NCI-H1092 (cell line): ENCODE measurements around the gene PYGB.
A peak's percentile ranks its signal among the peaks of the same experiment; 100 is the strongest.

Source experiments
- DNase-seq: peaks from one replicate; lab custom pipeline; 2025; lab: John Stamatoyannopoulos, UW

The PYGB gene

DNA sequence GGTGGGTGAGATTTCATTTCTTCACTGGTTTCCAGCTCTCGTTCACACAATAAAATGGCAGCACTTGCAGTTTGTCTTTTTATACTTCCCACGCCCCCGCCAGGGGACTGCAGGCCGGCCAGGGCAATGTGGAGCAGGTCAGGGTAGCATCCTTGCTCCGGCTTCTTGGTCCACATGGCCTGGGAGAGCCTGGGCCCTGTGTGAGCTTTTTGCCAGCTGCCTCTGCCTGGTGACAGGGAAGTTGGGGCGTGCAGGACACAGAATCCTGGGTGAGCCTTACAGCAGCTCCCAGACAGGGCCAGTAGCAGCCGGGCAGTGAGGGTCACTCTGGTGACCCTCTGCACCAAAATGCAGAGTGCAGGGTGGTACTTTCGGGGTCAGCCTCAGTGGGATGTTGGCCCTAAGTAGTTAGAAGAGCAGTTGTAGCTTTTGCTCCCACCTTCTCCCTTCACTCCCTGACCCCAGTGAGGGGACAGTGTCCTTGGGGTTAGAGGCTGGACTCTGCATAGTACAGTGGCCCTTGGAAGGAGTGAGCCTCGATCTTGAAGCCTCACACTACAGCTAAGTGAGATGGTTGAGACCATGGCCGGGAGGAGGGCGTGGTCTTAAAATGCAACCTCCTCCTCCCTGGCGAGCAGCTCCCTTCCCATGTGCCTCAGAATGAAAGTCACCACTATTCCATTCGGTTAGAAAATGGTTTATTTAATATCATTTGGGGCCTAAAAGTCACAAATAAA lies 23.8 kb downstream of the PYGB start:
- no peak for DNase-seq

DNA sequence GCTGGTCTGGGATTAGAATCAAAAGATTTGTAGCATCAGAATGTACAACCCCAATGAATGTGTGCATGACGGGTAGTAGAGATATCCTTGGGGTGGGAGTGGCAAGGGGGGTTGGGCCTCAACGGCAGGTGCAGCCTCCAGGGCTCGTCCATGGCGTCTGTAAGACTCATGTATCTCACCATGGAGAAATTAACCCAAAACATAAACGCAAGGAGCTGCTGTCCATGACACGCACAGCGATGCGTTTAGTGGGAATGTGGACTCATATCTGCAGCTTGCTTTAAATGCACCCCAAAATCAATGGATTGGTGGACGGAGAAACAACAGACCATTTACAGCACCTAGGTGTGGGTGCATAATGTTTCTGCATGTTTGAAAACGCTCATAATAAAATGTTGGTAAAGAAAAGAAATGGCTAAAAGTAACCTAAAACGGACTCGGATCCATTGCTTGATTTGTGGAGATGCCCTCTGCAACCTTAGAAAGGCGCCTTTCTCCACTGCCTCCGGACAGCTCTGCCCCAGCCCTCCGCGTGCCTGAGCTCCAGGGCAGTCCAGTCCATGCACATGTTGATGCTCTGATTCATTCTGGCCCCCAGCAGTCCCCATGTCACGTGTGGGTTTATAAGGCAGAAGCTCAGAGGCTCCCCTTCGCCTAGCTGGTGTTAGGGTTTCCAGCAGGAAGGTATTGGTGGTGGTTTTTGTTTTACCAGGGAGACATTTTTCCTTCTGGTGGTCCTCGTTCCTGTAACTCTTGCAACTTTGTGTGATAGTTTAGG lies 24.5 kb downstream of the PYGB start:
- no peak for DNase-seq

DNA sequence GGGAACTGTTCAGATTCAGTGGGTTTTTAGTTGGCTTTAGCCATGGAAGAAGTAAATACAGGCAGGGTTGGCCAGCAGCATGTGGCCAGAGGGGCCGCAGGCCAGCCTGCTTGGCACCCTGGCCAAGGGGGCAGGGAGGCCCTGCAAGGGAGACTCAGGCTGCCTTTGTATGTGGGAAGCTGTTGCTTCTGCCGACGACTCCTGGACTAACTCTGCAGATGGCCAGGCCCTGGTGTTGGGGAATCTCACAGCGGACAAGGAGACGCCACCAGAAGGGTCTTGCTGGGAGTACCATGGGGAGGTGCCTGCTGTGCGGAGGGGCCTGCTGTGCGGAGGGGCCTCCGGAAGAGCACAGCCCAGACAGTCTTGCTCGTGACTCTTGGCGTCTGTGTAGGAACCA lies 25.2 kb downstream of the PYGB start:
- DNase-seq: no peak

DNA sequence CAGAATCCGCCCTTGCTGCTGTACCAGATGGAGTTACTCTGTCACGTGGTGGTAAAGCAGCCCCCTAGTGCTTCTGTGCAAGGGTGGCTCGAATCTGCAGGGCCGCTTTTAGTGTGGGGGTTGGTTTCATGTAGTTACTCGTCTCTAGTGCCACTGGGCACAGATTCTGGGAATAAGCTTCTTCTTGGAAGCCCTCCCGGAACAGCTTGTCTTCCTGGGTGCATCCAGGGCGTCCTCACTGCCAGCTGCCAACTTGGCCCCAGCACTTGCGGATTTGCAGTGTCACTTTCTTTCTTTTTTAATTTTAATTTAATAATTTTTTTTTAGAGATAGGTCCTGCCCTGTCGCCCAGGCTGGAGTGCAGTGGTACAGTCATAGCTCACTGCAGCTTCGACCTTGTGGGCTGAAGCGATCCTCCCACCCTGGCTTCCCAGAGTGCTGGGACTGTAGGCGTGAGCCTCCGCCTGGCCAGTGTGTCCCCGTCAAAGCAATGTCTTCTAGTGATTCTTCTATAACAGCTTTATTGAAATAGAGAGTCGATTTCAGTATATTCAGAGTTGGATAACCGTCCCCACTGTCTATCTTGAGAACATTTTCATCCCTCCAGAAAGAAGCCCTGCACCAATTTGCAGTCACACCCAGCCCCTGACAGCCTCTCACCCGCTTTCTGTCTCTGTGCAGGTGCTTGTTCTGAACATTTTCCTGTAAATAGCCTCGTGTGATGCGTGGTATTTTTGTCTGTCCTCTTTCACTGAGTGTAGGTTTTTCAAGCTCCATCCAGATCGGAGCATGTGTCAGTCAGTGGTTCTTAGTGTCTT lies 25.9 kb downstream of the PYGB start:
- DNase-seq: no peak

DNA sequence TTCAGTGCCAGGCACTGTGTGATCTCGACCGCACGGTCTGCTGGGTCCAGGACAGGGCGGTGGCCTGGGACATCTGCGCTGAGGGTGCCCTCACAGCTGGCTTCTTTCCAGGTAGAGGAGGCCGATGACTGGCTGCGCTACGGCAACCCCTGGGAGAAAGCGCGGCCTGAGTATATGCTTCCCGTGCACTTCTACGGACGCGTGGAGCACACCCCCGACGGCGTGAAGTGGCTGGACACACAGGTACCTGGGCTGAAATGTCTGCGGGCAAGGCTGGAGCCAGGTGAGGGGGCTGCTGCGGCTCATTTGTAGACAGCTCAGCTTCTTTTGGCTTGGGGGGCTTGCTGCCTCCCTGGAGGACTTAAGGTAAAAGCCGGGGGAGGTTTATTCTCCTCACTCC lies 26.6 kb downstream of the PYGB start:
- no peak for DNase-seq

DNA sequence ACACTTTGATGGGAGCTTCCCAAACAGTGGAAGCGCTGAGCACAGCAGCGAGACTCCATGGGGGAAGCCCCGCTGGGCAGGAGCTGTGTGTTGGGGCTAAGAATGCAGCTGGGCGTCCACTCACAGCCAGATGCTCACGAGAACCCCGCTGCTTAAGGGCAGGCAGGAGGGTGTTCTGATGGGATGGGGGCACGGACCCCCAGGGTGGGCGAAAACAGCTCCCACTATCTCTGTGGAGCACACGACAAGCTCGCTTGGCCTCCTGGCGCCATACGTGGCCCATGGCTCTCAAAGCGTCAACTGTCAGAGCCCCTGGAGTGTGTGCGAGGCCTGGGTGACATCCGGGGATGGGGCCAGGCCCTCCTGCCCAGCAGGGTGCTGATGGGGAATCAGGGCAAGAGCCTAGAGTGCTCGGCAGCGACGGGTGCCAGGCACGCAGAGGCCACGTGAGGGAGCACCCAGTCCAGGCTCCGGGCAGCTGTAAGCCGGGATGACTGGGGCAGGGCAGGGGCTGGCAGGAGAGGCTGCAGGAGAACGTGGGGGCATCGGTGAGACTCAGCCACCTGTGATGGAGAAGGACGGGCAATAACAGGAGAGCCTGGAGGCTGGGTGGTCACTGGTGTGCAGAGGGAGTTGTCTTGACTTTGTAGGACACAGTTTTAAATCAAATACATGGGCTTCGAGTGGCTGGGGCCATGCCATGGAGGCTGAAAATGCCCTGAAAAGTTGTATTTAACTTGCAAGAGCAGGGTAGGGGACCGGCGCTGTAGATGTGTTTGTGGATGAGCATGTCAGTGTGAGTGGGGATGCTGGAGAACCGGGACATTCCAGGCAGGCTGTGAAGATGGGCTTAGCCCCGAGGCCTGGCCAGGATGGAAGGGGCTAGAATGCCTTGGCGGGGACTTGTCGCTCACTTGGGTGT lies 27.3 kb downstream of the PYGB start:
- no peak for DNase-seq

DNA sequence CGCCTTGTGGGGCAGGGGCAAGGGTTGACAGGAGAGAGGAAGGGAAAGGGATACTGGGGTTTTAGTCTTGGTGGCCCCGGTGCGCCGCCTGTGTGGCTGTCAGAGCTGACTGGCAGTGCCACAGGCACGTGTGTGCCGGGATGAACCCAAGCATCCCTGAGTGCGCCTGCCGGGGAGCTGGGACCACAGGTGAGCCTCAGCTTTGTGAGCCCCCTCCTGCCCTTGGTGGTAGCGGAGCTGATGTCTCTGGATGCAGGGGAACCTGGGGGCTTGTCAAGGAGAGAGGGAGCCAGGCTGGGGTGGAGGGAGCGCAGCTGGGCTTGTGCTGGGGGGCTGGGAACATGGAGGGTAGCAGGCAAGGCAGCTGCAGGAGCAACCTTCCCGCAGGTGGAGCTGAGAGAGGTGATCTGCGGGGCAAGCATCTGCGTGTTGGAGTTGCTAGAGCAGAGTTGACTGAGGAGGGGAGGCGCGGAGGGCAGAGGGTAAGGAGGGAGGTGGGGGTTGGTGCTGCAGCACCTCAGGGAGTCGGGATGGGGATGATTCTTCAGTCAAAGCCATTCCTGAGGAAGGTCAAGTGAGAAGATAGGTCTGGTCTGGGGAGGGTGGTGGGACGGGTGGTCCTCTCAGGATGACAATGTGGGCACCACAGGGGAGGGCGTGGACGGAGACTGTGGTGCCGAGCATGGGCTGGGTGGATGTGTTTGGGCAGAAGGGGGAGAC lies 28.1 kb downstream of the PYGB start:
- no peak for DNase-seq

DNA sequence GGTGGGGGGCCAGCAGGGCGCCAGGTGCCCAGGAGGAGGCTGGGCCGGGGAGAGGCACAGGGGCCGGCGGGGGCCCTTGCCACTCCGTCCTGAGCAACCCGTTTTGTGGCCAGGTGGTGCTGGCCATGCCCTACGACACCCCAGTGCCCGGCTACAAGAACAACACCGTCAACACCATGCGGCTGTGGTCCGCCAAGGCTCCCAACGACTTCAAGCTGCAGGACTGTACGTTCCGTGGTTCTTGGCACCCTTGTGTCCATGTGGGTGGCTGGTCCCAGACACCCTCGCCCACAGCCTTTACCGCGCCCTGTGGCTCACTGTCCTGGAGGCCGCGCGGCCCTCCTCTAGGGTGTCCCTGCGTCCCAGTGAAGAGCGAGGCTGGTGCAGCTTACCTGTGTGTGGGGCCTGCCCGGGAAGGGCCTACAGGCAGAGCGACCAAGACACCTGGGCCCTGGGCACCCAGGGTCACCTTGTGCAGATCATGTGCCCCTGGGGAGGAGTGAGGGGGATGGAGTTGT lies 28.7 kb downstream of the PYGB start:
- DNase-seq: no peak

DNA sequence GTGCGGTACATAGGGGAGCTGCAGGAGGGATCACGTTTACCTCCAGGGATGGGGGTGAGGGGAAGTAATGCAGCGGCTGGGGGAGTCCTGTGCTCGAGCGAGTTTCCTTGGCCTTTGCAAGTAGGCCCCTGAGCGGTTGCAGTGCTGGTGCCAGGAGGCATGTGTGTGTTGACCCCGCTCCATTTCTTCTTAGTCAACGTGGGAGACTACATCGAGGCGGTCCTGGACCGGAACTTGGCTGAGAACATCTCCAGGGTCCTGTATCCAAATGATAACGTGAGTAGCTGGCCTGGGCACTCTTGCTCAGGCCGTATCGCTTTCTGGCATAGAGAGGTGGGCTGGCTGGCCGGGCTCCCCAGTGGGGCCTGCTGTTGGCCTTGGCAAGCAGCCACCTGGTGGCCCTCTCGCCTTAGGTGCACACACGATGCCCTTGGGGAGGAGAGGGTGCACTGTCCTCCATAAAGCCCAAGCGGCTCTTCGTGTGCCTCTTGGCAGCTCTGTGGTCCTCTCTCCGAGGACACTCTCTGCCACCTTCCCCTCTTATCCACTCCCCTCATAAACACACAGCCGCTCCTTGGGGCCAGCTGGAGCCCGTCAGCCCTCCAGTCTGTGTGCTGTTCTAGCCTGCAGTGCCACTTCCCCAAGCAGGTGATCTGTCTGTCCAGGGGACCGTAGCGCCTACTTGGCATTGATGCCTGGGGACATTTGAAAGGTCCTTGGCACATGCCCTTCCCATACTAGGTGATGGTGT lies 29.3 kb downstream of the PYGB start:
- peak; percentile 42 for DNase-seq

DNA sequence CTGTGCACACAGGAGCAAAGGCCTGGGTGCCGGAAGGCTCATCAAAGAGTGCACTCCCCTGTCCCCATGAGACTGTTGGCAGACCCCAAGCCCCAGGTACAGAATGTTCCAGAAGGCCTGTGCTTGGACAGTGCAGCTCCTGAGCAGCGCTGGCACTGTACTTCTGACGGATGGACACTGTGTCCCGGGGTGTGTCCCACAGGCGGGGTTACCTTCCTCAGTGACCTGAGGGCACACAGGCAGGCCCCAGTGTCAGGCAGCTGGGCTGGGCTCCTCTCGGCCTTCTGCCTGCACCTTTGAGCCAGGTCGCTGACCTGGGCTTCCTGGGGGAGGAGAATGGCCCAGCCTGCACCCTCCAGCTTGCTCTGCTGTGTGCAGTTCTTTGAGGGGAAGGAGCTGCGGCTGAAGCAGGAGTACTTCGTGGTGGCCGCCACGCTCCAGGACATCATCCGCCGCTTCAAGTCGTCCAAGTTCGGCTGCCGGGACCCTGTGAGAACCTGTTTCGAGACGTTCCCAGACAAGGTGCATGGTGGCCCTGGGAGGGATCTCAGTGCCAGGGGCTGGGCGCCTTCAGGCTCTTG lies 30.1 kb downstream of the PYGB start:
- DNase-seq: no peak

DNA sequence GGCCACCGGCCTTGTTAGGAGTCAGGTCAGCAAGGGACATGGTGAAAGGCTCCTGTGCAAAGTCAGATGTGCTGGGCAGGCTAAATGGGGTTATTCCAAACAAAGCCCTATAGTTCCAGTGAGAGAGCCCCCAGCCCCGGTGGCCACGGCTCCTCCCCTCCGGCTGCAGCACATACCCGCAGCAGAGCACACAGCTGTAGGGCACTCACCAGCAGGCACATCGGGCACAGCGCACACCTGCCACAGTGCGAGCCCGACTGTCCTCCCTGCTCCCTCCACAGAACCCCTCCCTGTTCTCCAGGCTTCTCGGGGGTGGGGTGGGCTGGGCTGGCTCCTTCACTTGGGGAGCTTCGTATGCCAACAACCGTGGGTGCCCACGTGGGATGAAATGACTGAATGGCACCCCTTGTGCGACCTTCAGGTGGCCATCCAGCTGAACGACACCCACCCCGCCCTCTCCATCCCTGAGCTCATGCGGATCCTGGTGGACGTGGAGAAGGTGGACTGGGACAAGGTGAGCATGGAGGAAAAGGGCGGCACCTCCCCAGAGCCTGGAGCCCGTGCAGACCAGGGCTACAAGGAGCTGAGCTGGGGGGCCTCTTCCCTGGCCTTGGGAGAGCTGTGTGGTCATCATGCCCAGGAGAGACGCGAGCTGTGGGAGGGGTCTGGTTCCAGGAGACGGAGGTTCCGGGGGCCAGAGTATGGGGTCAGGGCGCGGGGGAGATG lies 30.9 kb downstream of the PYGB start:
- no peak for DNase-seq

DNA sequence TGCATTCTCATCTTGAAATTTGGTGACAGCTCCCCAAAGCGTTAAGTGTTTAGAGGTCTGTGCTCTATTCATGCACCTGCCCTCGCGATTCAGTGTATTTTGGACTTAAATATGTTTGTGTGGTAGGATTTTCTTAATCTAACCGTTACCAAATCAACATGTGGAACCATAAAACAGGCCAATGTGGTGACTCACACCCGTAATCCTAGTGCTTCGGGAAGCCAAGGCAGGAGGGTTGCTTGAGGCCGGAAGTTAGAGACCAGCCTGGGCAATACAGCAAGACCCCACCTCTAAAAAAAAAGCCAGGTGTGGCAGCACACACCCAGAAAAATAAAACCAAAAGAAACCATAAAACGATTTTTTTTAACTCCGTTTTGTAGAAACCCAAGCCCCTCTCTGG lies 31.5 kb downstream of the PYGB start:
- no peak for DNase-seq

DNA sequence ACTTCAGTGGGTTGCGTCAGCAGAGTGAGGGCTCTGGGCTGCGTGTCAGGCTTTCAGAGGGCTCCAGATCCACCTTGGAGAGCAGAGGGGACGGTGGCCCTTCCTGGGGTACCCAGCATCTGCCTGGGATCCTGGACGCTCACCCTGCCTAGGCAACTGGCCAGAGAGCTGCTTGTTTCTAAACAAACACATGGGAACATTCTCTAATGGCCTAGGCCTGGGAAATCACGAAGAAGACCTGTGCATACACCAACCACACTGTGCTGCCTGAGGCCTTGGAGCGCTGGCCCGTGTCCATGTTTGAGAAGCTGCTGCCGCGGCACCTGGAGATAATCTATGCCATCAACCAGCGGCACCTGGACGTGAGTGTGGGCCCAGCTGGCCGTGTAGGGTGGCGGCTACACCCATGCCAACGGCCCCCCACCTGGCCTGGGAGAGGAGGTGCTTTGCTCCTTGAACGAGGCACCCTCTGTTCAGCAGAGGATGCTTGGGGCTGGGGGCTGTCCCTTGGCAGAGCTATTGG lies 32.2 kb downstream of the PYGB start:
- DNase-seq: peak; percentile 93

DNA sequence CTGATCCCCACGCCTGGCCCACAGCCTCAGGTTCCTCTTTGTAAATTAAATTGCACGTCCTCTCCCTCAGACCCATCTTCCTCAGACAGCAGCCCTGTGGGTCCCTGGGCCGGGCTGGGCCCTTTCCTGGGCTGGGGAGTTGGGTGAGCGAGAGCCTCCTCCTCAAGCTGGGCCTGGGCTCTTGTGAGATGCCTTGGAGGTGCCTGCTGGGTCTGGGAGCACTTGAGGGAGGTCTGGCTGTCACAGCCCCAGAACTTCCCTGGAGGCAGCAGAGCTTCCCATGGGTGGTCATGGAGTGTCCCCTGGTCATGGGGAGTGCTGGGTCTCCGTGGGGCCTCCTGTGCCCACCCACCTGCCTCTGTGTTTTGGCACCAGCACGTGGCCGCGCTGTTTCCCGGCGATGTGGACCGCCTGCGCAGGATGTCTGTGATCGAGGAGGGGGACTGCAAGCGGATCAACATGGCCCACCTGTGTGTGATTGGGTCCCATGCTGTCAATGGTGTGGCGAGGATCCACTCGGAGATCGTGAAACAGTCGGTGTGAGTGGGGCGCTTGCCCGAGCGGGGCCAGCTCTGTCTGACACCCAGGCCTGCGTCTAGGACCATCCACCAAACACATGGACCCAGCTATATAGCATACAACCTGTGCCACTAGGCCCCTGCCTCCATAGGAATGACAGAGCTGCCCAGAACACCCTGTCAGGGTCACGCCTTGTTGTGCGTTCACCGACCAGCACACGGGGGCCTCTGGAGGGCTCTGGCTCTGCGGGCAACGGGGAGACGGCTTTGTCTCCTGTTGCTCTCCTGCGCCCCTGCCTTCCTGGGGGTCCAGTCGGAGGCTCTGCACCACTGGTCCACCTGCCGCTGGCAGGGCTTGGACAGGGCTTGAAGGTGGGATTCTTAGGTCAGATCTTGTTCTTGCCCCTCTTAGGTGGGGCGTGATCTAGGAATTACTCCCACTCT lies 33.0 kb downstream of the PYGB start:
- no peak for DNase-seq

DNA sequence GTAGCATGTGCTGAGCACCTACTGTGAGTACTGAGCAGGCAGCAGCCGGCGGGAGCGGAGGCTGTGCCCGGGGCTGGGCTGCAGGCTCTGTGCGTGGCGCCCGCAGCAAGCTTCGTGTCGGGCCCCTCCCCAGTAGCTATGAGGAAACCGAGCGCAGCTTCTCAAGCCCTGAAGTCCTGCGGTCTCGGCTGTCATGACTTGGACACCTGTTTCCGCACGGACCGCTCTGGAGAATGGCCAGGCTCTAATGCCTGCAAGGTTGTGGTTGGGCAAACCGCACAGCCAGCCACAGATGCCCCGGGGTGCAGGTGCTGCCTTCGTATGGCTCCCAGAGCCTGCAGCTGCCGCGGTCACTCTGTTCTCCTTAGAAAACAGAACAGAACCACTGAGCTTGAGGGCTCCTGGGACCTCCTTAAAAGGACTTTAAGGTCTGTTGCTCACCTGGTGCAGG lies 33.7 kb downstream of the PYGB start:
- DNase-seq: peak; percentile 40

DNA sequence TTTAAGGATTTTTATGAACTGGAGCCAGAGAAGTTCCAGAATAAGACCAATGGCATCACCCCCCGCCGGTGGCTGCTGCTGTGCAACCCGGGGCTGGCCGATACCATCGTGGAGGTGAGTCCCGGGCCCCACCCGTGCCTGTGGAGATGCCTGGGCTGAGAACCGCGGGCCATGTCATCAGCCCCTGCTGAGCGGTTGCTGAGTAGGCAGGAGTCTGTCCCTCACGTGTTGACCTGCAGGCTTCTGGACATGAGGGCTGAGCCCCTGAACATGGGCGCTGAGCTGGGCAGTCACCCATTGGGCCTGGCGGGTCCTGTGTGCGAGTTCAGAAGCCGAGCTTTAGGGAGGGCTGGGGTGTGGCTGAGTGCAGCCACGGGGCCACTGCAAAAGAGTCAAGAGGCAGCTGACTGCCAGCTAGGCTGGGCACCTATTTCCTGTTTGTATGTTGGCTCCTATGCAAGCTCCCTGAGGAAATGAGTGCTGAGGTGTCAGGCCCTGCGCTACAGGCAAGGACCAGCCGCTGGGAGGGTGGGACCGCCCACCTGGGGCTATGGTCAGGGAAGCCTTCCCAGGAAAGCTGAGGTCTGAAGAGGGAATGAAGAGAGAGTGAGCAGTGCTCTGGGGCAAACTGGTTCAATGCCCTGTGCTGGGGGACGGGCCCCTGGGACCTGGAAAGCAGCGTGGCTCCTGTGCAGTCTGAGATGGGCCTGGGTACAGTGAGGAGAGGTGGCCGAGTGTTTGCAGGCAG lies 34.3 kb downstream of the PYGB start:
- DNase-seq: no peak

DNA sequence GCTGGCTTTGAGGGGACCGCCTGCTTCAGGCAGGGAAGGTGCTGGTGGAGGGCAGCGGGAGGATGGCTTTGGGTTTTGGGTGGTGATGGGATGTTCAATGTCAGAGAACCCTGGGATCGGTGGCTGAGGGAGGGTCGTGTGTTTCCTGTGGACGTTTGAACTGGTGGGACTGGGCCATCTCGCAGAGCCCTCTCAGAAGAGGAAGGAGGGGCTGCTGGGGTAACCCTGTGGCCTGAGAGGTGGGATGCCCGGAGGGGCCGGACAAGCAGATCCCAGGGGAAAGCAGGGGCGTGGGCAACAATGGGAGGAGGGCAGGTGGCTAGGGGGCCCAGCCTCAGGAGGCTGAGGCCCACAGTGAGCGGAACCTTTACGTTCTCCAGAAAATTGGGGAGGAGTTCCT lies 34.9 kb downstream of the PYGB start:
- DNase-seq: no peak
